ENCODE data around the gene OR2W3. TPM values are rescaled to one million over a fixed set of nuclear protein-coding genes. Genes with fewer than 3 reads are reported as not detected.

OR2W3 gene
- total RNA-seq, 1 donor from 2014 or later = not detected

- no peaks in the 10 kb centered on the region for H3K36me3 ChIP-seq (ENCODE audit: control insufficient read depth, insufficient read depth, low read length)
- H3K27me3 ChIP-seq (ENCODE audit: control insufficient read depth, insufficient read depth, low read length) = no peaks in the 10 kb centered on the region
- FAIRE-seq = no peak
- no peak for DNase-seq (ENCODE audit: low read depth)
- TF ChIP-seq CTCF (IDR thresholded peaks at IDR 0.05; ENCODE audit: insufficient read depth, low read length, severe bottlenecking) = no peak
- H3K4me3 ChIP-seq (ENCODE audit: low read depth, low read length) = no peak within 1 kb of the TSS
These were observed 38.1 kb upstream of the OR2W3 start, which contains the start of gene TRIM58 for GRCh38 chr1:247857069-247857984. TSS of gene TRIM58 (plus strand) at chr1:247857187. CDS start at chr1:247857247, 60 bp downstream.

- H3K27me3 ChIP-seq (ENCODE audit: control insufficient read depth, insufficient read depth, low read length) = no peaks in the 10 kb centered on the region
- H3K4me3 ChIP-seq (ENCODE audit: low read depth, low read length) = no peak overlapping the region
- no peak for TF ChIP-seq CTCF (IDR thresholded peaks at IDR 0.05; ENCODE audit: insufficient read depth, low read length, severe bottlenecking)
- DNase-seq (ENCODE audit: low read depth) (no peak), FAIRE-seq (no peak)
- H3K36me3 ChIP-seq (ENCODE audit: control insufficient read depth, insufficient read depth, low read length) = no peaks in the 10 kb centered on the region
These were observed 37.3 kb upstream of the OR2W3 start for GRCh38 chr1:247857985-247858619.

GRCh38 chr1:247862756-247863155 is 32.6 kb upstream of the OR2W3 start:
- Histone ChIP-seq H3K36me3 (ENCODE audit: control insufficient read depth, insufficient read depth, low read length) (no peaks in the 10 kb centered on the region), H3K4me3 (ENCODE audit: low read depth, low read length) (no peak overlapping the region), H3K27me3 (ENCODE audit: control insufficient read depth, insufficient read depth, low read length) (no peaks in the 10 kb centered on the region)
- FAIRE-seq = no peak
- no peak for DNase-seq (ENCODE audit: low read depth)
- no peak for TF ChIP-seq CTCF (IDR thresholded peaks at IDR 0.05; ENCODE audit: insufficient read depth, low read length, severe bottlenecking)

GRCh38 chr1:247864644-247865043 is 30.7 kb upstream of the OR2W3 start:
- H3K4me3 ChIP-seq (ENCODE audit: low read depth, low read length) = no peak overlapping the region
- DNase-seq (ENCODE audit: low read depth) (no peak), FAIRE-seq (no peak)
- H3K27me3 ChIP-seq (ENCODE audit: control insufficient read depth, insufficient read depth, low read length) = no peaks in the 10 kb centered on the region
- no peaks in the 10 kb centered on the region for H3K36me3 ChIP-seq (ENCODE audit: control insufficient read depth, insufficient read depth, low read length)
- no peak for TF ChIP-seq CTCF (IDR thresholded peaks at IDR 0.05; ENCODE audit: insufficient read depth, low read length, severe bottlenecking)

GRCh38 chr1:247865416-247865815 is 30.0 kb upstream of the OR2W3 start:
- H3K27me3 ChIP-seq (ENCODE audit: control insufficient read depth, insufficient read depth, low read length) = no peaks in the 10 kb centered on the region
- H3K36me3 ChIP-seq (ENCODE audit: control insufficient read depth, insufficient read depth, low read length) = no peaks in the 10 kb centered on the region
- DNase-seq (ENCODE audit: low read depth) (no peak), FAIRE-seq (no peak)
- no peak for TF ChIP-seq CTCF (IDR thresholded peaks at IDR 0.05; ENCODE audit: insufficient read depth, low read length, severe bottlenecking)
- no peak overlapping the region for H3K4me3 ChIP-seq (ENCODE audit: low read depth, low read length)
